LNCAP (cell line): Measurements from ENCODE around the gene DMRT1.

Source experiments
- TF ChIP-seq, protein P1 (sequence below): fragments of 450-650 bp; IDR thresholded peaks from 2 replicates; pipeline ENCODE4 v1.5.1; 2017; ENCODE audit warnings: mild to moderate bottlenecking

The DMRT1 gene

GRCh38 chr9:970151-970996 is 128.9 kb downstream of the DMRT1 start:
- TF ChIP-seq, protein P1, sequence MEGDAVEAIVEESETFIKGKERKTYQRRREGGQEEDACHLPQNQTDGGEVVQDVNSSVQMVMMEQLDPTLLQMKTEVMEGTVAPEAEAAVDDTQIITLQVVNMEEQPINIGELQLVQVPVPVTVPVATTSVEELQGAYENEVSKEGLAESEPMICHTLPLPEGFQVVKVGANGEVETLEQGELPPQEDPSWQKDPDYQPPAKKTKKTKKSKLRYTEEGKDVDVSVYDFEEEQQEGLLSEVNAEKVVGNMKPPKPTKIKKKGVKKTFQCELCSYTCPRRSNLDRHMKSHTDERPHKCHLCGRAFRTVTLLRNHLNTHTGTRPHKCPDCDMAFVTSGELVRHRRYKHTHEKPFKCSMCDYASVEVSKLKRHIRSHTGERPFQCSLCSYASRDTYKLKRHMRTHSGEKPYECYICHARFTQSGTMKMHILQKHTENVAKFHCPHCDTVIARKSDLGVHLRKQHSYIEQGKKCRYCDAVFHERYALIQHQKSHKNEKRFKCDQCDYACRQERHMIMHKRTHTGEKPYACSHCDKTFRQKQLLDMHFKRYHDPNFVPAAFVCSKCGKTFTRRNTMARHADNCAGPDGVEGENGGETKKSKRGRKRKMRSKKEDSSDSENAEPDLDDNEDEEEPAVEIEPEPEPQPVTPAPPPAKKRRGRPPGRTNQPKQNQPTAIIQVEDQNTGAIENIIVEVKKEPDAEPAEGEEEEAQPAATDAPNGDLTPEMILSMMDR = no peak

GRCh38 chr9:971901-972500 is 130.5 kb downstream of the DMRT1 start:
- TF ChIP-seq, protein P1 = no peak

GRCh38 chr9:972501-973294 is 131.2 kb downstream of the DMRT1 start:
- TF ChIP-seq, protein P1 = no peak

- TF ChIP-seq, protein P1 = no peak
Observed at GRCh38 chr9:973295-973834, 131.9 kb downstream of the DMRT1 start.

DNA sequence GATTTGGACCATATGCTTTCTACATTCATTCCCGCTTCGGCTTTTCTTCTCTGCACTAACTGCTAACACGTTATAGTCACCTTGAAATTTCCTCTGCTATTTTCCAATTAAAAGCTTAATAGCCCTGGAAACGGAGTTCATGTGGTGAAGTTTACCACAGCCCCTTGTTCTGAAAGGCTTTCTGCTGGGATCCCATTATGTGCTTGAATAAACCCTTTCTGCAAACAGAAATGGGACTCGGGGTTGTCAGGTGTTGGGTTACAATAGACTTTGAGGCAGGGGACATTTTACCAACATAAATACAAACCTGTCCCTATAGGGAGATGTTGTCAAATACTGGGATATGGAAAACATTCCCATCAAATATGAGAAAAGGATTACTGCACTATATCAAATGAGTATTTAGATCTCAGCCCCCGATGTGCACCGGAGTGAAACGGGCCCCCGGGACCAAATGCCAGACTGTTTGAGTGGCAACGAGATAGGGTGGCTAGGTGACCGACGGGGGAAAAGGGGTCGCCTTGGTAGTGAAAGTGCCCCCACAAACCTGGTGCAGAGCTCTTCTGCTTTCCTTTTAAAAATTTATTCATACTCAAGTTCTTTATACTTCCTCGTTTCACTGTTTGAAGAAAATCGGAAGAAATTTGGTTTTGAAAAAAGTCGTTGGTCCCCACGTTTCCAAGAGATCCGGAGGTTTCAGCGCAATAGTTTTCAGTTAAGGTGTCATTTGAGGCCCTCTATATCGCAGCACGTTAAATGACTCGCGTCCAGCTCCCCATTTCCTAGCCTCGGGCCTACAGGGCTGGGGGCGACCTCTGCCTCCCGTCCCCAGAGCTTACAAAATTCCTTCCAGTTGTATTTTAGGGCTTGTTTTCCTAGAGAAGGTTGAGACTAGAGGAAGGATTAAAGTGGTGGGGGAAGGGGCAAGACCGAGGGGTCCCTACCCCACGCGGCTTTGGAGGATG is 132.8 kb downstream of the DMRT1 start:
- TF ChIP-seq, protein P1 = no peak

DNA sequence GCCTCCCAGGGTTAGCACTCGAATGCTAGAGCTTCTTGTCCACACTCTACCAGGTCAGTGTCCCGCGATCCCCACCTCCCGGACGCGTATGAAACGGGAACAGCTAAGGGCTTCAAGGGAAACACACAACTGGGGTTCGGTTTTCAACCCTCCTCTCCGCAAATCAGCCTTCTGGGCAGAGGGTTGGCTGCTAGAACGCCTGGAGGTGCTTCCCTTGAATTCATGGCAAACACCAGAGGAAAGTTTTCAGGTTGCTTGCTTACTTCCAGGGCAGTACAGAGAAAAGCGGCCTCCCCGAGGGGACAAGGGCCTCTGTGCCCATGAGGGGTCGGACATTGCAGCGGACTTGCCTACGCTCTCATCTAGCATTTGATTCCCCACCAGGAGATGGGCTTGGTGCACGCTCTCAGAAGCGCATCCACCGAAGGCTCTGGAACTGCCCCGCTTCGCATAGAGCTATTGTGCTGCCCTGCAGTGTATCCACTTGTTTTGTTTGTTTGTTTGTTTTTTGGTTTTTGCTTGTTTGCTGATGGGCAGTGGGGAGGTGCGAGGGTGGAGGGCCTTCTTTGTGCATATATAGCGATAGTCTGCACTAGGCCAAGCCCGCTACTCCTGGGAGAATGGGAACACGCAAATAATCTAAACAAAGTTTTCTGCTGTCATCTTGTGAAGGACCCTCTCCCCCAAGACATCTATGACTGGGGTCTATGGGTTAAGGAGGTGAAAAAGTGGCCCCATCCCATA is 133.7 kb downstream of the DMRT1 start:
- TF ChIP-seq, protein P1 = no peak
